Dermis microvascular lymphatic vessel endothelial cell (primary cell): Measurements from ENCODE around the gene CAMKMT. TPM values are rescaled to one million over a fixed set of nuclear protein-coding genes. Genes with fewer than 3 reads are reported as not detected.
A peak's percentile ranks its signal among the peaks of the same experiment; 100 is the strongest.
"Not testable (repeated sequence)": the region's sequence is repeated elsewhere in the genome, so short reads cannot be mapped to it uniquely, and the experiment has no call there.

ENCODE experiments used
- DNase-seq, 2 donors: peaks; one replicate each; pipeline versions ENCODE4 v3.0.0 to v3.0.0-alpha.2; 2010; ENCODE audit warnings: low read depth in 2 of 2
- total RNA-seq: library from RNA; depleted of rRNA; stranded (reverse); fragments of >200 nt; gene quantifications from 2 replicates; pipeline ENCODE4 v1.2.1, GENCODE V29; 2014

The CAMKMT gene
- total RNA-seq, 1 donor from 2014 or later, result 2.8 TPM

- no peak for DNase-seq
Measured at GRCh38 chr2:44360749-44361329, 908 bp upstream of the CAMKMT start.

GRCh38 chr2:44362207-44363015 is 664 bp downstream of the CAMKMT start:
- peak in 1 of 2 donors; percentile 42 for DNase-seq

GRCh38 chr2:44364604-44365003 is 2.9 kb downstream of the CAMKMT start:
- no peak for DNase-seq

GRCh38 chr2:44367591-44367990 is 5.8 kb downstream of the CAMKMT start:
- DNase-seq, result no peak

- no peak for DNase-seq
Measured at GRCh38 chr2:44369392-44369791, 7.6 kb downstream of the CAMKMT start.

- DNase-seq, result no peak
Measured at GRCh38 chr2:44371445-44371844, 9.7 kb downstream of the CAMKMT start.

GRCh38 chr2:44372246-44372645 is 10.5 kb downstream of the CAMKMT start:
- DNase-seq, result no peak

GRCh38 chr2:44377486-44377885 is 15.7 kb downstream of the CAMKMT start:
- DNase-seq, result no peak

GRCh38 chr2:44385226-44385625 is 23.5 kb downstream of the CAMKMT start:
- not testable (repeated sequence) for DNase-seq

GRCh38 chr2:44388877-44389276 is 27.1 kb downstream of the CAMKMT start:
- no peak for DNase-seq

GRCh38 chr2:44389895-44390294 is 28.1 kb downstream of the CAMKMT start:
- peak in 1 of 2 donors; percentile 0 for DNase-seq

- peak; percentile 12 to 40 for DNase-seq
Measured at GRCh38 chr2:44392338-44392943, 30.7 kb downstream of the CAMKMT start.

GRCh38 chr2:44397447-44398175 is 35.9 kb downstream of the CAMKMT start:
- no peak for DNase-seq

- no peak for DNase-seq
Measured at GRCh38 chr2:44398243-44398897, 36.6 kb downstream of the CAMKMT start.

GRCh38 chr2:44420725-44421124 is 59.0 kb downstream of the CAMKMT start:
- DNase-seq, result no peak

GRCh38 chr2:44424211-44424610 is 62.5 kb downstream of the CAMKMT start:
- no peak for DNase-seq

GRCh38 chr2:44429034-44429433 is 67.3 kb downstream of the CAMKMT start:
- no peak for DNase-seq

- DNase-seq, result no peak
Measured at GRCh38 chr2:44430342-44430741, 68.6 kb downstream of the CAMKMT start.

GRCh38 chr2:44433895-44434294 is 72.1 kb downstream of the CAMKMT start:
- no peak for DNase-seq

- no peak for DNase-seq
Measured at GRCh38 chr2:44441200-44441599, 79.5 kb downstream of the CAMKMT start.

GRCh38 chr2:44442019-44442418 is 80.3 kb downstream of the CAMKMT start:
- DNase-seq, result no peak

GRCh38 chr2:44443517-44443916 is 81.8 kb downstream of the CAMKMT start:
- DNase-seq, result no peak
